ENCODE data around the gene RTN4RL1.

DNA sequence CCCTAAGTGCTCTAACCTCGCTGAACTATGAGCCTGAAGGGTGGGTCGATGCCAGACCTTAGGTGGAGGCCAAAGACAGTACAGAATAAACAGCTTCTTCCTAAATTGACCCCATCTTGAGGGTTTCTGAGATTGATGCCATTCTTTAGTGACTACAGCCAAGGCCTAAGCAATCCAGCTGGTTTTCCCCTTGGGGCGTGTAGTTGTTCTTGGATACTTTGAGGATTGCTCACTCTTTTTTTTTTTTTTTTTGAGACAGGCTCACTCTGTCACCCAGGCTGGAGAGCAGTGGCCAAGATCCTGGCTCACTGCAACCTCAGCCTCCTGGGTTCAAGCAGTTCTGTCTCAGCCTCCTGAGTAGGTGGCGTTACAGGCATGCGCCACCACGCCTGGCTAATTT lies 18.7 kb upstream of the RTN4RL1 start:
- TF ChIP-seq, protein P1, sequence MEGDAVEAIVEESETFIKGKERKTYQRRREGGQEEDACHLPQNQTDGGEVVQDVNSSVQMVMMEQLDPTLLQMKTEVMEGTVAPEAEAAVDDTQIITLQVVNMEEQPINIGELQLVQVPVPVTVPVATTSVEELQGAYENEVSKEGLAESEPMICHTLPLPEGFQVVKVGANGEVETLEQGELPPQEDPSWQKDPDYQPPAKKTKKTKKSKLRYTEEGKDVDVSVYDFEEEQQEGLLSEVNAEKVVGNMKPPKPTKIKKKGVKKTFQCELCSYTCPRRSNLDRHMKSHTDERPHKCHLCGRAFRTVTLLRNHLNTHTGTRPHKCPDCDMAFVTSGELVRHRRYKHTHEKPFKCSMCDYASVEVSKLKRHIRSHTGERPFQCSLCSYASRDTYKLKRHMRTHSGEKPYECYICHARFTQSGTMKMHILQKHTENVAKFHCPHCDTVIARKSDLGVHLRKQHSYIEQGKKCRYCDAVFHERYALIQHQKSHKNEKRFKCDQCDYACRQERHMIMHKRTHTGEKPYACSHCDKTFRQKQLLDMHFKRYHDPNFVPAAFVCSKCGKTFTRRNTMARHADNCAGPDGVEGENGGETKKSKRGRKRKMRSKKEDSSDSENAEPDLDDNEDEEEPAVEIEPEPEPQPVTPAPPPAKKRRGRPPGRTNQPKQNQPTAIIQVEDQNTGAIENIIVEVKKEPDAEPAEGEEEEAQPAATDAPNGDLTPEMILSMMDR (conservative IDR thresholded peaks at IDR 0.05; ENCODE audit: low read length): no peak
- TF ChIP-seq EZH2phosphoT487 (IDR thresholded peaks at IDR 0.05; ENCODE audit: borderline replicate concordance, low read depth, low read length): no peak
